ENCODE measurements around the gene WNT5A. TPM values are rescaled to one million over a fixed set of nuclear protein-coding genes. Genes with fewer than 3 reads are reported as not detected.

WNT5A gene
- total and polyA plus RNA-seq, 2 donors (not counting 3 experiments of a cell fraction or from before 2014, with no cell fraction given) = 0.08 to 0.33 TPM

- no peaks in the 10 kb centered on the region for H4K20me1 ChIP-seq (replicated peaks; ENCODE audit: control insufficient read depth, extremely low read depth, insufficient read depth, low read length)
- no peaks in the 10 kb centered on the region for H3K36me3 ChIP-seq (ENCODE audit: control insufficient read depth in 2 of 2, extremely low read depth in 1 of 2, insufficient read depth in 2 of 2, low read length in 2 of 2)
- no peak overlapping the region for H2AFZ ChIP-seq (ENCODE audit: low read depth, low read length)
- POLR2A ChIA-PET = no interaction called here
- dilution Hi-C loops (cut with MboI; ENCODE audit: extremely low pct_ligation_motif_present, low sequenced_read_pairs) = no loop called here
- intact Hi-C loops (cut with micrococcal nuclease) = no loop called here
- H3K9ac ChIP-seq (replicated peaks; ENCODE audit: extremely low read depth, insufficient read depth, low read length) = no peak overlapping the region
- H3K27me3 ChIP-seq (ENCODE audit: control insufficient read depth in 2 of 2, insufficient read depth in 2 of 2, low read length in 2 of 2) = no peaks in the 10 kb centered on the region
- no peaks in the 10 kb centered on the region for H3K79me2 ChIP-seq (ENCODE audit: control insufficient read depth, insufficient read depth, low read length)
- no peak for FAIRE-seq
- BruUV-seq (replicated peaks) = no TSS peak
- H3K4me3 ChIP-seq (replicated peaks in 1 of 3; ENCODE audit: insufficient read depth in 1 of 3, low read depth in 1 of 3, low read length in 3 of 3) = no peak overlapping the region
- no peaks in the 10 kb centered on the region for H3K9me1 ChIP-seq (replicated peaks; ENCODE audit: control insufficient read depth, extremely low read depth, insufficient read depth, low read length)
- H3K27ac ChIP-seq (ENCODE audit: insufficient read depth, low read depth, low read length) = no peak overlapping the region
- CTCF ChIA-PET = interaction anchor here (1.2 kb wide), 1 partner anchor 14 kb away, joined by 3 read pairs; no protein-coding TSS in a partner anchor
- no peak for TF ChIP-seq GATA2 (IDR thresholded peaks at IDR 0.05; ENCODE audit: insufficient read depth, insufficient read length, low read depth, low read length)
- TF ChIP-seq EZH2 (IDR thresholded peaks at IDR 0.05; ENCODE audit: borderline replicate concordance, low read depth, low read length, severe bottlenecking) = no peak
- TF ChIP-seq POLR2AphosphoS5 (IDR thresholded peaks at IDR 0.05; ENCODE audit: insufficient read depth, low read depth, low read length) = no peak
- TF ChIP-seq CTCF (IDR thresholded peaks at IDR 0.05; ENCODE audit: extremely low read depth in 1 of 2, insufficient read depth in 1 of 2, low read depth in 1 of 2, low read length in 2 of 2) = no peak
- TF ChIP-seq MAX (IDR thresholded peaks at IDR 0.05; ENCODE audit: insufficient read depth, insufficient read length) = no peak
- no peak for TF ChIP-seq MYC (IDR thresholded peaks at IDR 0.05; ENCODE audit: low read depth, low read length)
- no peak for TF ChIP-seq POLR2A (IDR thresholded peaks at IDR 0.05; ENCODE audit: low read depth, low read length)
- H3K4me1 ChIP-seq (ENCODE audit: control insufficient read depth, extremely low read depth, insufficient read depth, low read length) = no peaks in the 10 kb centered on the region
- no peaks in the 10 kb centered on the region for H3K9me3 ChIP-seq (replicated peaks; ENCODE audit: control insufficient read depth, insufficient read depth, low read length)
- no peak overlapping the region for H3K4me2 ChIP-seq (ENCODE audit: insufficient read depth, low read length)
- DNase-seq (ENCODE audit: low read depth, low spot score) = no peak
Measured at GRCh38 chr3:55526332-55527030, 39.4 kb upstream of the WNT5A start.

All from endothelial cell of umbilical vein (primary cell).